ENCODE data around the gene TREM1. TPM values are rescaled to one million over a fixed set of nuclear protein-coding genes. Genes with fewer than 3 reads are reported as not detected.
A peak's percentile ranks its signal among the peaks of the same experiment; 100 is the strongest.

The TREM1 gene
- total and polyA plus RNA-seq, 7 experiments from 2014 or later = 15.9 to 251 TPM; not detected in 5

DNA sequence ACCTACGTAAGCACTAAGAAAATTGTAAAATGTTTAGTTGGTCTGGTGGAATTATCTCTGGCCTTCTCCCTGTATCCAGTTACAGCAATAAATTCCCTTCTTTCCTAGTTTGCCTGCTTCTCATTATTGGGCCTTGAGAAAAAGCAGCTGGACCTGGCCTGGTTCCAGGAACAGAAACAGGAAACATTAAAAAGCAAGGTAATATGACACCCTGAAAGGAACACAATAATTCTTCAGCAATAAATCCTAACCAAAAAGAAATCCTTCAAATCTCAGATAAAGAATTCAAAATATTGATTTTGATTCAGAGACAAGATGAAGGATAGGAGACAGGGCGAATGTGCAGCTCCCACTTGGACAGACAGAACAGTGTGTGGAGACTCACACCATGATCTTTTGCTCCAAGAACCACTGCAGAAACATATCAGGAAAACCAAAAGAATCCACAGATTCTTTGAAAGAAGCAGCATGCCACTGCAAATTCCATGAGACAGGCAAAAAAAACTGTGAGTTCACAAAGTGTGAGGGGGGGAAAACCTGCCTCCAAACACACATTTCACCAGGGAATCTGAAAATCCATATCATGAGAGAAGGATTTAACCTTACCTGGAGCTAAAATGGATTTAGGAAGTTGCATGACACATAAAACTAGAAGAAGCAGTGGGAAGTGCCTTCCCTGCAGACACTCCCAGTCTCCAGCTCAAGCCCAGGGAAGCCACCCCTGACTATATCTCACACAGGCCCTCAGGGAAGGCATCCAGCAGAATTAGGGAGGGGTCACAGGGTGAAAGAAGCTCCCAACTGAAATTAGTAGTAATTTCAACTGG, 28.9 kb downstream of the TREM1 start:
- no peaks in the 10 kb centered on the region for H3K27me3 ChIP-seq (ENCODE audit: control insufficient read depth in 2 of 2, insufficient read depth in 2 of 2, low read length in 2 of 2)
- peaks cover 0 to 13% (median 5%) of the 10 kb centered on the region in 7 donors for H3K4me1 Mint-ChIP-seq

GRCh38 chr6:41256383-41256782, 30.1 kb downstream of the TREM1 start:
- Histone ChIP-seq H3K9me3 (ENCODE audit: control insufficient read depth in 2 of 3, low read length in 3 of 3) (peaks cover 0 to 11% (median 0%) of the 10 kb centered on the region in 3 experiments), H3K4me1 (ENCODE audit: control insufficient read depth in 2 of 2, insufficient read depth in 2 of 2, low read length in 2 of 2) (no peaks in the 10 kb centered on the region), H3K4me3 (ENCODE audit: low read length) (no peak overlapping the region), H3K36me3 (ENCODE audit: control insufficient read depth in 2 of 3, insufficient read depth in 3 of 3, low read length in 3 of 3) (no peaks in the 10 kb centered on the region), H3K27me3 (ENCODE audit: control insufficient read depth in 2 of 2, insufficient read depth in 2 of 2, low read length in 2 of 2) (no peaks in the 10 kb centered on the region), H3K27ac (ENCODE audit: low read depth, low read length) (no peak overlapping the region)
- peaks cover 0 to 25% (median 0%) of the 10 kb centered on the region in 5 donors for H3K27me3 Mint-ChIP-seq
- peaks cover 6 to 36% (median 13%) of the 10 kb centered on the region in 11 donors for H3K9me3 Mint-ChIP-seq
- H3K4me3 Mint-ChIP-seq = no peak overlapping the region
- intact Hi-C loops (cut with micrococcal nuclease) = no loop called here
- DNase-seq = no peak
- no peak for ATAC-seq
- ChIA-PET POLR2A (no interaction called here), CTCF (no interaction called here)
- H3K27ac Mint-ChIP-seq = no peak overlapping the region
- H3K4me1 Mint-ChIP-seq = peaks cover 0 to 13% (median 5%) of the 10 kb centered on the region in 7 donors
- H3K36me3 Mint-ChIP-seq = peaks cover 0 to 8% (median 0%) of the 10 kb centered on the region in 5 donors

More for the DNA sequence above, 28.9 kb downstream of the TREM1 start:
- Histone ChIP-seq H3K4me1 (ENCODE audit: control insufficient read depth in 2 of 2, insufficient read depth in 2 of 2, low read length in 2 of 2) (no peaks in the 10 kb centered on the region), H3K9me3 (ENCODE audit: control insufficient read depth in 2 of 3, low read length in 3 of 3) (peaks cover 0 to 12% (median 0%) of the 10 kb centered on the region in 3 experiments), H3K27ac (ENCODE audit: low read depth, low read length) (no peak overlapping the region), H3K4me3 (ENCODE audit: low read length) (no peak overlapping the region), H3K36me3 (ENCODE audit: control insufficient read depth in 2 of 3, insufficient read depth in 3 of 3, low read length in 3 of 3) (no peaks in the 10 kb centered on the region)
- peaks cover 0 to 24% (median 0%) of the 10 kb centered on the region in 5 donors for H3K27me3 Mint-ChIP-seq
- H3K36me3 Mint-ChIP-seq = peaks cover 0 to 13% (median 7%) of the 10 kb centered on the region in 5 donors
- H3K27ac Mint-ChIP-seq = peak overlapping the region in 1 of 9 donors; percentile 21
- DNase-seq (no peak), ATAC-seq (no peak)
- peaks cover 10 to 48% (median 21%) of the 10 kb centered on the region in 11 donors for H3K9me3 Mint-ChIP-seq
- CTCF ChIA-PET = interaction anchor here (0.6 kb wide), 1 partner anchor 84 kb away, joined by 3 read pairs; no protein-coding TSS in a partner anchor
- no peak overlapping the region for H3K4me3 Mint-ChIP-seq
- POLR2A ChIA-PET = no interaction called here
- intact Hi-C loops (cut with micrococcal nuclease) = no loop called here

GRCh38 chr6:41255638-41256246, 30.7 kb downstream of the TREM1 start:
- H3K4me1 Mint-ChIP-seq = peaks cover 0 to 13% (median 5%) of the 10 kb centered on the region in 7 donors
- Histone ChIP-seq H3K27me3 (ENCODE audit: control insufficient read depth in 2 of 2, insufficient read depth in 2 of 2, low read length in 2 of 2) (no peaks in the 10 kb centered on the region), H3K27ac (ENCODE audit: low read depth, low read length) (no peak overlapping the region), H3K4me3 (ENCODE audit: low read length) (no peak overlapping the region), H3K4me1 (ENCODE audit: control insufficient read depth in 2 of 2, insufficient read depth in 2 of 2, low read length in 2 of 2) (no peaks in the 10 kb centered on the region), H3K36me3 (ENCODE audit: control insufficient read depth in 2 of 3, insufficient read depth in 3 of 3, low read length in 3 of 3) (no peaks in the 10 kb centered on the region), H3K9me3 (ENCODE audit: control insufficient read depth in 2 of 3, low read length in 3 of 3) (peaks cover 0 to 5% (median 0%) of the 10 kb centered on the region in 3 experiments)
- ChIA-PET CTCF (no interaction called here), POLR2A (no interaction called here)
- H3K27me3 Mint-ChIP-seq = peaks cover 0 to 25% (median 0%) of the 10 kb centered on the region in 5 donors
- H3K36me3 Mint-ChIP-seq = peaks cover 0 to 8% (median 0%) of the 10 kb centered on the region in 5 donors
- no peak for DNase-seq
- H3K27ac Mint-ChIP-seq = no peak overlapping the region
- intact Hi-C loops (cut with micrococcal nuclease) = no loop called here
- H3K4me3 Mint-ChIP-seq = no peak overlapping the region
- peaks cover 6 to 30% (median 13%) of the 10 kb centered on the region in 11 donors for H3K9me3 Mint-ChIP-seq
- no peak for ATAC-seq

GRCh38 chr6:41255110-41255509, 31.4 kb downstream of the TREM1 start:
- H3K27ac ChIP-seq (ENCODE audit: low read depth, low read length) = no peak overlapping the region
- H3K9me3 ChIP-seq (ENCODE audit: control insufficient read depth in 2 of 3, low read length in 3 of 3) = peaks cover 0 to 2% (median 0%) of the 10 kb centered on the region in 3 experiments
- ATAC-seq = no peak
- no peak overlapping the region for H3K4me3 Mint-ChIP-seq
- intact Hi-C loops (cut with micrococcal nuclease) = no loop called here
- H3K27me3 Mint-ChIP-seq = peaks cover 0 to 25% (median 0%) of the 10 kb centered on the region in 5 donors
- no peaks in the 10 kb centered on the region for H3K4me1 ChIP-seq (ENCODE audit: control insufficient read depth in 2 of 2, insufficient read depth in 2 of 2, low read length in 2 of 2)
- no peaks in the 10 kb centered on the region for H3K27me3 ChIP-seq (ENCODE audit: control insufficient read depth in 2 of 2, insufficient read depth in 2 of 2, low read length in 2 of 2)
- ChIA-PET POLR2A (no interaction called here), CTCF (no interaction called here)
- peaks cover 5 to 23% (median 9%) of the 10 kb centered on the region in 11 donors for H3K9me3 Mint-ChIP-seq
- no peaks in the 10 kb centered on the region for H3K36me3 ChIP-seq (ENCODE audit: control insufficient read depth in 2 of 3, insufficient read depth in 3 of 3, low read length in 3 of 3)
- peaks cover 0 to 8% (median 0%) of the 10 kb centered on the region in 5 donors for H3K36me3 Mint-ChIP-seq
- peaks cover 0 to 13% (median 5%) of the 10 kb centered on the region in 7 donors for H3K4me1 Mint-ChIP-seq
- H3K27ac Mint-ChIP-seq = no peak overlapping the region
- DNase-seq = no peak
- no peak overlapping the region for H3K4me3 ChIP-seq (ENCODE audit: low read length)

- H3K4me3 Mint-ChIP-seq = no peak overlapping the region
- Histone ChIP-seq H3K4me3 (ENCODE audit: low read length) (no peak overlapping the region), H3K27me3 (ENCODE audit: control insufficient read depth in 2 of 2, insufficient read depth in 2 of 2, low read length in 2 of 2) (no peaks in the 10 kb centered on the region), H3K36me3 (ENCODE audit: control insufficient read depth in 2 of 3, insufficient read depth in 3 of 3, low read length in 3 of 3) (no peaks in the 10 kb centered on the region), H3K9me3 (ENCODE audit: control insufficient read depth in 2 of 3, low read length in 3 of 3) (no peaks in the 10 kb centered on the region), H3K4me1 (ENCODE audit: control insufficient read depth in 2 of 2, insufficient read depth in 2 of 2, low read length in 2 of 2) (no peaks in the 10 kb centered on the region), H3K27ac (ENCODE audit: low read depth, low read length) (no peak overlapping the region)
- H3K4me1 Mint-ChIP-seq = peaks cover 0 to 30% (median 14%) of the 10 kb centered on the region in 7 donors
- H3K9me3 Mint-ChIP-seq = peaks cover 0 to 3% (median 0%) of the 10 kb centered on the region in 11 donors
- H3K36me3 Mint-ChIP-seq = no peaks in the 10 kb centered on the region
- intact Hi-C loops (cut with micrococcal nuclease) = no loop called here
- H3K27me3 Mint-ChIP-seq = peaks cover 0 to 23% (median 0%) of the 10 kb centered on the region in 5 donors
- H3K27ac Mint-ChIP-seq = peak overlapping the region in 2 of 9 donors; percentile 67 to 68
- CTCF ChIA-PET = no interaction called here
- POLR2A ChIA-PET = no interaction called here
- ATAC-seq = no peak
- no peak for DNase-seq
Observed at GRCh38 chr6:41252401-41253169, 33.9 kb downstream of the TREM1 start.

GRCh38 chr6:41247882-41248705, 38.4 kb downstream of the TREM1 start:
- intact Hi-C loops (cut with micrococcal nuclease) = no loop called here
- ChIA-PET POLR2A (no interaction called here), CTCF (no interaction called here)
- H3K4me3 ChIP-seq (ENCODE audit: low read length) = no peak overlapping the region
- no peak overlapping the region for H3K27ac ChIP-seq (ENCODE audit: low read depth, low read length)
- Mint-ChIP-seq H3K4me1 (peaks cover 0 to 30% (median 13%) of the 10 kb centered on the region in 7 donors), H3K36me3 (peaks cover 0 to 2% (median 0%) of the 10 kb centered on the region in 5 donors), H3K27me3 (peaks cover 0 to 39% (median 0%) of the 10 kb centered on the region in 5 donors), H3K27ac (peak overlapping the region in 2 of 9 donors; percentile 29 to 62), H3K9me3 (peaks cover 0 to 12% (median 1%) of the 10 kb centered on the region in 11 donors), H3K4me3 (no peak overlapping the region)
- DNase-seq (no peak), ATAC-seq (peak; percentile 29)
- no peaks in the 10 kb centered on the region for H3K4me1 ChIP-seq (ENCODE audit: control insufficient read depth in 2 of 2, insufficient read depth in 2 of 2, low read length in 2 of 2)
- no peaks in the 10 kb centered on the region for H3K27me3 ChIP-seq (ENCODE audit: control insufficient read depth in 2 of 2, insufficient read depth in 2 of 2, low read length in 2 of 2)
- no peaks in the 10 kb centered on the region for H3K9me3 ChIP-seq (ENCODE audit: control insufficient read depth in 2 of 3, low read length in 3 of 3)
- no peaks in the 10 kb centered on the region for H3K36me3 ChIP-seq (ENCODE audit: control insufficient read depth in 2 of 3, insufficient read depth in 3 of 3, low read length in 3 of 3)

All from naive thymus-derived CD4-positive, alpha-beta T cell (primary cell).